H1 (cell line): ENCODE results near the gene MYLK4. TPM values are rescaled to one million over a fixed set of nuclear protein-coding genes. Genes with fewer than 3 reads are reported as not detected.

Experiments used
- CTCF ChIA-PET: fragments of 300-600 bp; sonication (Branson Sonifier 250); formaldehyde crosslinking; loops from one replicate; lab custom pipeline; 2021; ENCODE audit not compliant: partially characterized antibody; lab: Charles Lee
- POLR2A ChIA-PET: fragments of 300-600 bp; sonication (Branson Sonifier 250); formaldehyde crosslinking; loops from one replicate; lab custom pipeline; 2021; ENCODE audit warnings: inconsistent platforms; ENCODE audit not compliant: partially characterized antibody; lab: Charles Lee
- DNase-seq, 2 experiments: peaks; one replicate each; pipeline versions ENCODE4 v3.0.0 to v3.0.0-alpha.2; 2010 to 2022; ENCODE audit warnings: low spot score in 2 of 2, low read depth in 1 of 2, mixed read lengths in 1 of 2
- FAIRE-seq: peaks from 2 replicates; lab custom pipeline; 2011; peaks lifted over from hg19 to GRCh38; lab: Jason Lieb, UNC
- H2AFZ ChIP-seq: 2 replicates; pipeline ENCODE4 v1.8.1; 2012; ENCODE audit warnings: low read length, inconsistent platforms
- H2AK5ac ChIP-seq: 2 replicates; pipeline ENCODE4 v1.6.1; 2013; ENCODE audit warnings: low read depth, low read length
- H2BK120ac ChIP-seq: replicated peaks from 2 replicates; pipeline ENCODE3; 2013; ENCODE audit warnings: low read depth, low read length, inconsistent platforms
- H2BK12ac ChIP-seq: 2 replicates; pipeline ENCODE4 v1.6.1; 2013; ENCODE audit warnings: low read depth, low read length
- H2BK15ac ChIP-seq: 2 replicates; pipeline ENCODE4 v1.6.1; 2013; ENCODE audit warnings: low read length
- H2BK20ac ChIP-seq: 2 replicates; pipeline ENCODE4 v1.6.1; 2013; ENCODE audit warnings: low read length
- H2BK5ac ChIP-seq: 2 replicates; pipeline ENCODE4 v1.6.1; 2013; ENCODE audit warnings: low read depth, low read length
- H3K14ac ChIP-seq: 2 replicates; pipeline ENCODE4 v1.6.1; 2013; ENCODE audit warnings: inconsistent platforms; ENCODE audit not compliant: insufficient read length
- H3K18ac ChIP-seq: 2 replicates; pipeline ENCODE4 v1.6.1; 2013; ENCODE audit warnings: low read length; ENCODE audit errors: extremely low read depth
- H3K23ac ChIP-seq: 2 replicates; pipeline ENCODE4 v1.6.1; 2013; ENCODE audit warnings: inconsistent platforms; ENCODE audit not compliant: insufficient read length
- H3K23me2 ChIP-seq: 2 replicates; pipeline ENCODE4 v1.6.1; 2013; ENCODE audit warnings: low read depth, low read length
- H3K27ac ChIP-seq: 2 replicates; pipeline ENCODE4 v1.6.1; 2011; ENCODE audit warnings: low read depth, low read length, inconsistent platforms
- H3K27me3 ChIP-seq, 4 experiments: replicated peaks in 1 of 4; 1 replicate in 1 of 4; 2 replicates in 3 of 4; pipeline versions ENCODE4 v1.6.1 to v1.8.1; 2011 to 2013; ENCODE audit warnings: low read length in 3 of 4, mild to moderate bottlenecking in 3 of 4, inconsistent platforms in 2 of 4, mixed read lengths in 2 of 4, moderate library complexity in 1 of 4; ENCODE audit not compliant: control insufficient read depth in 3 of 4, insufficient read depth in 3 of 4; ENCODE audit errors: extremely low read depth in 1 of 4
- H3K36me3 ChIP-seq, 4 experiments: 2 replicates each; pipeline versions ENCODE4 v1.6.1 to v1.8.1; 2011 to 2013; ENCODE audit warnings: mild to moderate bottlenecking in 4 of 4, low read length in 3 of 4, moderate library complexity in 2 of 4, control low read depth in 1 of 4, inconsistent platforms in 1 of 4; ENCODE audit not compliant: insufficient read depth in 4 of 4, control insufficient read depth in 2 of 4
- H3K4ac ChIP-seq: replicated peaks from 2 replicates; pipeline ENCODE3; 2013; ENCODE audit warnings: low read length, low read depth, mixed read lengths, inconsistent platforms; ENCODE audit not compliant: insufficient read length
- H3K4me1 ChIP-seq, 4 experiments: replicated peaks in 1 of 4; 1 replicate in 1 of 4; 2 replicates in 3 of 4; pipeline versions ENCODE4 v1.6.1 to v1.8.1; 2011 to 2013; ENCODE audit warnings: low read length in 3 of 4, inconsistent platforms in 2 of 4, mixed read lengths in 1 of 4; ENCODE audit not compliant: insufficient read depth in 4 of 4, control insufficient read depth in 3 of 4
- H3K4me2 ChIP-seq, 2 experiments: 2 replicates each; pipeline versions ENCODE4 v1.6.1 to v1.8.1; 2011 to 2013; ENCODE audit warnings: low read depth in 2 of 2, low read length in 2 of 2, control low read depth in 1 of 2, inconsistent platforms in 1 of 2, mild to moderate bottlenecking in 1 of 2; ENCODE audit not compliant: insufficient read depth in 1 of 2
- H3K4me3 ChIP-seq, 4 experiments: fragments of 200-600, 300-600 bp in 1 of 4; sonication (generic), shearing (Covaris generic), sonication (Bioruptor Twin) in 1 of 4; 2 replicates each; pipeline versions ENCODE4 v1.5.1 to v1.8.1; 2011 to 2016; ENCODE audit warnings: low read length in 4 of 4, low read depth in 3 of 4, control low read depth in 2 of 4, inconsistent platforms in 2 of 4, mild to moderate bottlenecking in 2 of 4, mixed read lengths in 1 of 4, moderate library complexity in 1 of 4; ENCODE audit not compliant: insufficient read depth in 2 of 4; ENCODE audit errors: extremely low read depth in 1 of 4
- H3K56ac ChIP-seq: replicated peaks from 2 replicates; pipeline ENCODE3; 2013; ENCODE audit warnings: low read depth, mild to moderate bottlenecking, mixed read lengths, low read length, inconsistent platforms; ENCODE audit not compliant: insufficient read length
- H3K79me1 ChIP-seq: 2 replicates; pipeline ENCODE4 v1.6.1; 2013; ENCODE audit warnings: low read depth, low read length, control low read depth
- H3K79me2 ChIP-seq, 2 experiments: 2 replicates each; pipeline versions ENCODE4 v1.6.1 to v1.8.1; 2012 to 2013; ENCODE audit warnings: low read length in 2 of 2, mild to moderate bottlenecking in 2 of 2, inconsistent platforms in 1 of 2; ENCODE audit not compliant: insufficient read depth in 2 of 2, control insufficient read depth in 1 of 2
- H3K9ac ChIP-seq, 4 experiments: replicated peaks in 1 of 4; 1 replicate in 1 of 4; 2 replicates in 3 of 4; pipeline versions ENCODE4 v1.6.1 to v1.8.1; 2011 to 2013; ENCODE audit warnings: low read depth in 3 of 4, low read length in 3 of 4, control low read depth in 2 of 4, mild to moderate bottlenecking in 2 of 4, moderate library complexity in 2 of 4, inconsistent platforms in 1 of 4; ENCODE audit errors: extremely low read depth in 1 of 4
- H3K9me3 ChIP-seq, 2 experiments: 2 replicates each; pipeline versions ENCODE4 v1.6.1 to v1.8.1; 2012 to 2013; ENCODE audit warnings: mild to moderate bottlenecking in 2 of 2, moderate library complexity in 2 of 2, control low read depth in 1 of 2, inconsistent platforms in 1 of 2, low read depth in 1 of 2, low read length in 1 of 2, mixed read lengths in 1 of 2; ENCODE audit not compliant: insufficient read depth in 2 of 2
- H4K20me1 ChIP-seq, 2 experiments: replicated peaks in 1 of 2; 2 replicates each; pipeline versions ENCODE3 to v1.8.1; 2011 to 2013; ENCODE audit warnings: inconsistent platforms in 2 of 2, low read length in 2 of 2, mild to moderate bottlenecking in 1 of 2; ENCODE audit not compliant: insufficient read depth in 2 of 2, control insufficient read depth in 1 of 2
- H4K5ac ChIP-seq: 2 replicates; pipeline ENCODE4 v1.6.1; 2013; ENCODE audit warnings: low read length, low read depth, mixed read lengths, inconsistent platforms; ENCODE audit not compliant: insufficient read length
- H4K8ac ChIP-seq: 2 replicates; pipeline ENCODE4 v1.8.0; 2013; ENCODE audit warnings: mild to moderate bottlenecking, moderate library complexity, low read length, inconsistent platforms; ENCODE audit not compliant: insufficient read depth; ENCODE audit errors: extremely low read depth
- H4K91ac ChIP-seq: replicated peaks from 2 replicates; pipeline ENCODE3; 2013; ENCODE audit warnings: low read length, mixed read lengths, inconsistent platforms; ENCODE audit not compliant: insufficient read length
- EP300 ChIP-seq, 2 experiments: IDR thresholded peaks; 1 replicate in 1 of 2; 2 replicates in 1 of 2; pipeline ENCODE4 v1.6.1; 2011 to 2012; ENCODE audit warnings: low read depth in 2 of 2, low read length in 2 of 2, mild to moderate bottlenecking in 2 of 2, borderline replicate concordance in 1 of 2, inconsistent platforms in 1 of 2, moderate library complexity in 1 of 2
- POLR2A ChIP-seq, 2 experiments: IDR thresholded peaks; 1 replicate in 1 of 2; 2 replicates in 1 of 2; pipeline ENCODE4 v1.6.1; 2011; ENCODE audit warnings: low read depth in 2 of 2, low read length in 2 of 2, mild to moderate bottlenecking in 2 of 2; ENCODE audit errors: control extremely low read depth in 1 of 2
- TAF1 ChIP-seq: IDR thresholded peaks from 2 replicates; pipeline ENCODE4 v1.6.1; 2011; ENCODE audit warnings: mild to moderate bottlenecking, low read depth, low read length
- WGBS, 2 experiments: shearing (Covaris generic) in 1 of 2; methylation state at CpG; one replicate each; pipeline versions ENCODE4 v1.1.6 to v1.1.7; 2013 to 2015; ENCODE audit warnings: low lambda C conversion rate in 2 of 2, mixed read lengths in 2 of 2, inconsistent platforms in 1 of 2, low coverage in 1 of 2, missing lambda C conversion rate in 1 of 2; ENCODE audit not compliant: insufficient replicate concordance in 2 of 2, insufficient coverage in 1 of 2, insufficient read length in 1 of 2; ENCODE audit errors: extremely low coverage in 1 of 2, missing lambda C conversion rate in 1 of 2; 5-methylcytosine and 5-hydroxymethylcytosine counted together
- polyA plus RNA-seq, 7 experiments: library from polyadenylated mRNA; depleted of rRNA in 3 of 7; stranded (reverse) in 5 of 7; unstranded in 2 of 7; fragments of >200 nt in 5 of 7; fragments of 200-250 nt in 2 of 7; gene quantifications; 1 replicate in 5 of 7; 2 replicates in 1 of 7; 4 replicates in 1 of 7; pipeline versions ENCODE4 v1.2.1 to v1.2.3, GENCODE V29; 2011 to 2013; ENCODE audit warnings: missing spikeins in 2 of 7, mixed read lengths in 2 of 7
- total RNA-seq: library from RNA; stranded (reverse); fragmentation: NEBNext Ultra II Directional; extraction: Animal tissue kit (Norgen Biotek cat#: 25700); gene quantifications from 2 replicates; pipeline ENCODE4 v1.2.1, GENCODE V29; 2021
- TF ChIP-seq, protein P1 (sequence below): IDR thresholded peaks from 2 replicates; pipeline ENCODE4 v1.6.1; 2011; ENCODE audit warnings: low read length, improper control_type of control experiment

MYLK4 gene
- total and polyA plus RNA-seq, 2 of the 8 experiments (the other 6 are each of a cell fraction or from before 2014, with no cell fraction given) = 0.11 to 0.17 TPM

DNA sequence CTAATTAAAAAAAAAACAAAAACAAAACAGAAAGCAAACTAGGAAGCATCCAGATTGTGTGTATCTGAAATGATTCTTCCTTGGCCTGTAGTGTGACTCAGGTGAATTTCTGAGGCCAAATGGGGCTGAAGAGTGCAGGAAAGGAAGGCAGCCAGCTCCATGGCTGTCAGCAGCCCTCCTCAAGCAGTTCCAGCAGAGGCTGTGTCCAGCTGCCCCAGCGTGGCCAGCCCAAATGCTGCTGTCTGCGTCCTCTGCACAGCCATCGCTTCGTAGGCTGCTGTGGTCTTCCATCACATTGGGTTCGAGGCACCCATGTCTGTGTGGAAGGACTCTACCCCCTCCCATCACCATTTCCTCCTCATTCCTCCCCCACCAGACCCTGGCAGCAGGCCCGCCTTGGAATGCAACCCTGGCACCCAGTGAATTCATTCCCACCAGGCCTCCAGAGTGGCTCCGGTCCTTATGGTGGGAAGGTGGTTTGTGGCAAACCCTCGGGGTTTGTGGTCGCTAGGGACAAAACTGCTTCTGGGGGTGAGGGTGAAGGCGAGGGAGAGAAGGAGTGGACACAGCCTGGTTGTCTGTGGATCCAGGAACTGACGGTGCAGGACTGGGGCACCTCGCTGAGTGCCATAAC is 81.5 kb downstream of the MYLK4 start:
- Histone ChIP-seq H3K23ac (no peak overlapping the region), H4K8ac (no peak overlapping the region; the same call in 1 of the 2 replicates), H3K79me2 (no peaks in the 10 kb centered on the region), H2BK12ac (no peak overlapping the region), H3K79me1 (no peaks in the 10 kb centered on the region), H3K9me3 (no peaks in the 10 kb centered on the region), H3K56ac (no peak overlapping the region), H2AK5ac (no peak overlapping the region), H3K4me2 (no peak overlapping the region), H3K23me2 (no peaks in the 10 kb centered on the region), H4K5ac (no peak overlapping the region), H3K4ac (no peak overlapping the region), H3K4me1 (peaks cover 0 to 8% (median 6%) of the 10 kb centered on the region in 4 experiments; a peak in 5 of 7 replicates), H2BK120ac (no peak overlapping the region), H3K18ac (no peak overlapping the region), H2BK15ac (0 out of 2 replicates have a peak overlapping the region, but pooled peaks have one; percentile 33), H4K91ac (no peak overlapping the region), H3K27ac (no peak overlapping the region), H2BK20ac (peak overlapping the region; percentile 24; the same call in 1 of the 2 replicates), H3K9ac (no peak overlapping the region), H4K20me1 (peaks cover 0 to 2% of the 10 kb centered on the region in 2 experiments), H2AFZ (peak overlapping the region; percentile 49; the same call in 1 of the 2 replicates), H3K36me3 (no peaks in the 10 kb centered on the region), H3K4me3 (no peak overlapping the region), H3K27me3 (peaks cover 0 to 4% (median 0%) of the 10 kb centered on the region in 4 experiments; a peak in 2 of 7 replicates), H3K14ac (no peak overlapping the region), H2BK5ac (no peak overlapping the region)
- POLR2A ChIA-PET = no interaction called here
- CTCF ChIA-PET = no interaction called here
- FAIRE-seq (no peak), DNase-seq (no peak)
- 84% methylated on average over 11 of the region's 12 CpGs; no CpG with 5 or more reads in 1 of the 2 experiments for WGBS, 2 experiments
- TF ChIP-seq TAF1 (no peak), POLR2A (IDR thresholded peaks at IDR 0.05; ENCODE audit: control extremely low read depth in 1 of 2, low read depth in 2 of 2, low read length in 2 of 2) (no peak), EP300 (IDR thresholded peaks at IDR 0.05; ENCODE audit: borderline replicate concordance in 1 of 2, low read depth in 2 of 2, low read length in 2 of 2) (no peak)
- TF ChIP-seq, protein P1, sequence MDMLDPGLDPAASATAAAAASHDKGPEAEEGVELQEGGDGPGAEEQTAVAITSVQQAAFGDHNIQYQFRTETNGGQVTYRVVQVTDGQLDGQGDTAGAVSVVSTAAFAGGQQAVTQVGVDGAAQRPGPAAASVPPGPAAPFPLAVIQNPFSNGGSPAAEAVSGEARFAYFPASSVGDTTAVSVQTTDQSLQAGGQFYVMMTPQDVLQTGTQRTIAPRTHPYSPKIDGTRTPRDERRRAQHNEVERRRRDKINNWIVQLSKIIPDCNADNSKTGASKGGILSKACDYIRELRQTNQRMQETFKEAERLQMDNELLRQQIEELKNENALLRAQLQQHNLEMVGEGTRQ = no peak
